ENCODE data around the gene SLC37A4.
"Not testable (repeated sequence)": the region's sequence is repeated elsewhere in the genome, so short reads cannot be mapped to it uniquely, and the experiment has no call there.

Gene SLC37A4

GRCh38 chr11:119016216-119017009 is 14.3 kb downstream of the SLC37A4 start:
- no peak for DNase-seq

DNA sequence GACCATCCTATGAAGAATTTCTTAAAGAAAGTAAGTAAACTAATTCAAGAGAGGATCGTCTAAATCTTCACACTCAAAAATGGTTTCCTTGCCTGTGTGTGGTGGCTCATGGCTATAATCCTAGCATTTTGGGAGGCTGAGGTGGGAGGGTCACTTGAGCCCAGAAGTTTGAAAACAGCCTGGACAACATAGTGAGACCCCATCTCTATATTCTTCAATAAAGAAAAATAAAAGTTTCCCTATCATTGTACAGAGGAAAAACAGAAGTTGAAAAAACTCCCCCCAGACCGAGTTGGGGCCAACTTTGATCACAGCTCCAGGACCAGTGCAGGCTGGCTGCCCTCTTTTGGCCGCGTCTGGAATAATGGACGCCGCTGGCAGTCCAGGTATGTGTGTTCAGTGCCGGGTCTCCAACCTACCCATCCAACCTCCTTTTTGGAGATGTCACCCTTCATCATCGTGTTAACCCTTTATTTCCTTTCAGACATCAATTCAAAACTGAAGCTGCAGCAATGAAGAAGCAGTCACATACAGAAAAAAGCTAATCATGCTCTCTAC is 15.5 kb downstream of the SLC37A4 start:
- no peak for DNase-seq

DNA sequence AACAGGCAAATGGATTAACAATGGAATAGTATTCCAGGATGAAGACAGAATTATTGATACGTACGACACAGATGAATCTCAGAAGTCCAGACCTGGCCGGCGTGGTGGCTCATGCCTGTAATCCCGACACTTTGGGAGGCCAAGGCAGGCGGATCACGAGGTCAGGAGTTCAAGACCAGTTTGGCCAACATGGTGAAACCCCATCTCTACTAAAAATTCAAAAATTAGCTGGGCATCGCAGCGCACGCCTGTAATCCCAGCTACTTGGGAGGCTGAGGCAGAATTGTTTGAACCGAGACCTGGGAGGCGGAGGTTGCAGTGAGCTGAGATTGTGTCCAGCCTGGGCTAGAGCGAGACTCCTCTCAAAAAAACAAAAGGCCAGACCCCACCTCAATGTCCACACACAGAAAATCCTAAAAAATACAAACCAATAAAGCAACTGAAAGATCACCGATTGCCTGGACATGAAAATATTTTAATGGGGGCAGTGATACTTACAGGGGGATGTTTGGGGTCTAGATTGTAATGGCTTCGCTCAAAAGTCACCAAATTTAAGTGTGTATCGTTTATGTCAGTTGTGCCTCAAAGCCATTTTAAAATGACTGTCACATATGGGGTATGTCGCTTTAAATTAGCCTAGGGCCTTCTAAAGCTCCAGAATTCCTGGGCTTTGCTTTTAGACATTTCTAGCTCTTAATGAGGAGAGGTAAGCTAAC is 16.3 kb downstream of the SLC37A4 start:
- no peak for DNase-seq

- no peak for DNase-seq
These were observed 18.0 kb downstream of the SLC37A4 start for GRCh38 chr11:119012629-119013170.

GRCh38 chr11:119011476-119012053 is 19.1 kb downstream of the SLC37A4 start:
- no peak for DNase-seq

DNA sequence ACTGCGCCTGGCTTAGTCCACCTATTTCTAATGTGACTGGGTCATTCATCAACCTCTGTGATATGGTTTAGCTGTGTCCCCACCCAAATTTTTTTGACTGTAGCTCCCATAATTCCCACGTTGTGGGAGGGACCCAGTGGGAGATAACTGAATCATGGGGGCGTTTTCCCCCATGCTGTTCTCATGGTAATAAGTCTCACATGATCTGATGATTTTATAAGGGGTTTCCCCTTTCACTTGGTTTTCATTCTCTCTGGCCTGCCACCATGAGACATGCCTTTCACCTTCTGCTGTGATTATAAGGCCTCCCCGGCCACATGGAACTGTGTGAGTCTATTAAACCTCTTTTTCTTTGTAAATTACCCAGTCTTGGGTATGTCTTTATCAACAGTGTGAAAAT is 24.0 kb downstream of the SLC37A4 start:
- DNase-seq, result no peak

DNA sequence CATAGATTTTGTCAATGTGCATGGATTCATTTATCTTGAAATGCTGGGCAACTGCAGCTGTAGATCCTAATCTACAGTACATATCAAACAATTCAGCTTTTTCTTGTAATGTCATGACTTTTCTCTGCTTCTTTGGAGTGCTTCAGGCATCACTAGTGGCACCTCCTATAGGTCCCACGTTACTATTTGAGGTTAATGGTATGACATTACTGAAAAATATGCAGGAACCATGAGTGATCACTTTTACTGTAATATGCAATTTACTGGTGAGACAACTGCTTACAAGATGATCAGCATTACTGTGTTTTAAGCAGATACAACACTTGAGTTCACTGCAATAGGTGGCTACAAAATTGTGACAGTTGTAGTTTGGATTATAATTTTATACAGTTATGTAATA is 29.8 kb downstream of the SLC37A4 start:
- DNase-seq, result no peak

GRCh38 chr11:118998822-118999221 is 31.9 kb downstream of the SLC37A4 start:
- DNase-seq, result no peak

DNA sequence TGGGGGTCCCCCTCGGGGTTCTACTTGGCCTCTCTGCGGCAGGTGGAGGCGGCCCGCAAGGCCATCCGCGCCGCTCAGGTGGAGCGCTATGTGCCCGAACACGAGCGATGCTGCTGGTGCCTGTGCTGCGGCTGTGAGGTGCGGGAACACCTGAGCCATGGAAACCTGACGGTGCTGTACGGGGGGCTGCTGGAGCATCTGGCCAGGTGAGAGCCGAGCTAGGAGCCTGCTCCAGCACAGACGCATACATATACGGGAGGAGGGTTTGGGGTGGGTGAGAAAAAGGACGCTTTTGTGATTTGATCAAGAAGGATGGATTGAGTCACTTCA is 32.3 kb downstream of the SLC37A4 start:
- DNase-seq, result no peak

GRCh38 chr11:118997627-118998387 is 32.9 kb downstream of the SLC37A4 start, which contains the start of gene CENATAC:
Gene CENATAC (plus strand): TSS chr11:118998138. CDS start chr11:118998198, 60 bp downstream.
- DNase-seq, result peak; percentile 74

- DNase-seq, result no peak
These were observed 33.6 kb downstream of the SLC37A4 start for GRCh38 chr11:118996926-118997626.

GRCh38 chr11:118991486-118992038 is 39.1 kb downstream of the SLC37A4 start:
- not testable (repeated sequence) for DNase-seq

- DNase-seq, result no peak
These were observed 42.4 kb downstream of the SLC37A4 start for GRCh38 chr11:118988280-118988679.

DNA sequence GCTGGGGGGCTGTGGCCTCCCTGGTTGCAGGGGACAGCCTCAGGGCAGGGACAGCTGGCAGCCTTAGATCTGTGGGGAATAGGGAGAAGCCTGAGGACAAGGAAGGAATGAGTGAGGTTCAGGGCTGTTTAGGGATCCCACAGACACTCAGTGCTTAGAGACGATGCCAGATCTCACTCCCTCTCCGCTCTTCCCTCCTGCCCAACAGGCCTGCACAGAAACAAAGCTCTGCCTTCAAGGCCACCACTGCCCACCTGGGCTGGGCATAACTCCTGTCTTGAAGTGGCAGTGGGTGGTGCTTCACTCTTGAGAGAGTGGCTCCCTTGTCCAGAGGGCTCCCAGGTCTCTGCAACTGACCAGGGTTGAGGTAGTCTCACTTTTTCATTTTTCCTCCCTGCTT is 45.9 kb downstream of the SLC37A4 start:
- no peak for DNase-seq

- not testable (repeated sequence) for DNase-seq
These were observed 46.3 kb downstream of the SLC37A4 start for GRCh38 chr11:118984337-118984736.

GRCh38 chr11:118980191-118980881 is 50.3 kb downstream of the SLC37A4 start:
- no peak for DNase-seq

DNA sequence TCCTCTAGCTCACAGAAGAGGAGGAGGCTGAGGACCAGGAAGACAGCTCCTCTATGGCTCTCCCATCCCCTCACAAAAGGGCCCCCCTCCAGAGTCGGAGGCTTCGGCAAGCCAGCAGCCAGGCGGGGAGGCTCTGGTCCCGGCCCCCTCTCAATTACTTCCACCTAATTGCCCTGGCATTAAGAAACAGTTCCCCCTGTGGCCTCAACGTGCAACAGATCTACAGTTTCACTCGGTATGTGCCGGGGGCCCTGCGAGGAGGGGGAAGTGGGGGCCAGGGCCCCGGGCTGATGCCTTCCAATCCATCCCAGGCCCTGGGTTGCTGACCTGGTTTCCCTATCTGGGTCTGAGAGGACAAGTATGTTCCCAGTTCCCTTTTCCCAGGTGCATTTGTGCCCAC is 51.2 kb downstream of the SLC37A4 start:
- no peak for DNase-seq

GRCh38 chr11:118975771-118976709 is 54.6 kb downstream of the SLC37A4 start:
- no peak for DNase-seq
